AG09309 (cell line): ENCODE results near the gene NOXO1.

Experiments used
- DNase-seq: peaks from one replicate; pipeline ENCODE4 v3.0.0-alpha.2; 2010; ENCODE audit warnings: low read depth
- H3K4me3 ChIP-seq: 2 replicates; pipeline ENCODE4 v1.5.1; 2011; ENCODE audit warnings: mild to moderate bottlenecking, low read depth, low read length, moderate library complexity; ENCODE audit not compliant: control insufficient read depth
- TF ChIP-seq, protein P1 (sequence below): IDR thresholded peaks from 2 replicates; pipeline ENCODE4 v1.5.1; 2011; ENCODE audit warnings: mild to moderate bottlenecking, low read depth, low read length, inconsistent platforms; ENCODE audit not compliant: insufficient read depth, control insufficient read depth; ENCODE audit errors: missing control alignments

Gene NOXO1

DNA sequence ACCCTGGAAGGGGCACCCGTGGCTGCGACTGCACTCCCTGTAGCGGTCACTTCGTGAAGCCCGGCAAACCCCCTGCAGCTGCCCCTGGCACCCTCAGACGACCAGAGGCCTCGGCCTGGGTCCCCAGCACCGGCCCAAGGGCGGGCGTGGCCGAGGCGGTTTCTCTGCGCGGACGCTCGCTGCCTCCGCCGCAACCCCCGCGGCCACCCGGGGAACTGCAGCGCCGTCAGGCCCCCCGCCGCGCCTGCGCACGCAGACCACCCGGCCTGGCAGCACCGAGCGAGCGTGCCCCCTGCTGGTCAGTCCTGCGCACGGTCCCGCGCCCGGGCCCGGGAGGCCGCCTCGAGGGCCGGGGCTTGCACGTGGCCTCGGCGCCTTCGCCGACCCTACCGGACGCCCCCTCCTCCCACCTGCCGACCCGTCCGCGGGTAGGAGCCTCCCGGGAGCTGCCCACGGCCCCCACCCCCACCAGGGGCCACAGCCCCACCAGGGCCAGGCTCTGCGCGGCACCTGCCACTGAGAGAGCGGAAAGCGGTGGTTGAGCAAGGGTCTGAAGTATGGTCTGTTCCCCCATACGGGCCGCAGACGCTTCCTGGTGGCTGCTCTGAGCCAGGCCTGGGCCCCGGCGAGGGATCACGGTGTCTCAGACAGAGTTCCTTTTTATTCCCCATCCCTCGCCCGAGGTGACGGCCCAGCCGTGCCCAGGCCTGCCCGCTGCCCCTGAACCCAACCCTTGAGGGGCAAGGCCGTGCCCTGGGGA lies 51.5 kb downstream of the NOXO1 start:
- H3K4me3 ChIP-seq, result peak overlapping the region; percentile 50
- TF ChIP-seq, protein P1, sequence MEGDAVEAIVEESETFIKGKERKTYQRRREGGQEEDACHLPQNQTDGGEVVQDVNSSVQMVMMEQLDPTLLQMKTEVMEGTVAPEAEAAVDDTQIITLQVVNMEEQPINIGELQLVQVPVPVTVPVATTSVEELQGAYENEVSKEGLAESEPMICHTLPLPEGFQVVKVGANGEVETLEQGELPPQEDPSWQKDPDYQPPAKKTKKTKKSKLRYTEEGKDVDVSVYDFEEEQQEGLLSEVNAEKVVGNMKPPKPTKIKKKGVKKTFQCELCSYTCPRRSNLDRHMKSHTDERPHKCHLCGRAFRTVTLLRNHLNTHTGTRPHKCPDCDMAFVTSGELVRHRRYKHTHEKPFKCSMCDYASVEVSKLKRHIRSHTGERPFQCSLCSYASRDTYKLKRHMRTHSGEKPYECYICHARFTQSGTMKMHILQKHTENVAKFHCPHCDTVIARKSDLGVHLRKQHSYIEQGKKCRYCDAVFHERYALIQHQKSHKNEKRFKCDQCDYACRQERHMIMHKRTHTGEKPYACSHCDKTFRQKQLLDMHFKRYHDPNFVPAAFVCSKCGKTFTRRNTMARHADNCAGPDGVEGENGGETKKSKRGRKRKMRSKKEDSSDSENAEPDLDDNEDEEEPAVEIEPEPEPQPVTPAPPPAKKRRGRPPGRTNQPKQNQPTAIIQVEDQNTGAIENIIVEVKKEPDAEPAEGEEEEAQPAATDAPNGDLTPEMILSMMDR, result peak; percentile 47
- DNase-seq, result peak; percentile 25

DNA sequence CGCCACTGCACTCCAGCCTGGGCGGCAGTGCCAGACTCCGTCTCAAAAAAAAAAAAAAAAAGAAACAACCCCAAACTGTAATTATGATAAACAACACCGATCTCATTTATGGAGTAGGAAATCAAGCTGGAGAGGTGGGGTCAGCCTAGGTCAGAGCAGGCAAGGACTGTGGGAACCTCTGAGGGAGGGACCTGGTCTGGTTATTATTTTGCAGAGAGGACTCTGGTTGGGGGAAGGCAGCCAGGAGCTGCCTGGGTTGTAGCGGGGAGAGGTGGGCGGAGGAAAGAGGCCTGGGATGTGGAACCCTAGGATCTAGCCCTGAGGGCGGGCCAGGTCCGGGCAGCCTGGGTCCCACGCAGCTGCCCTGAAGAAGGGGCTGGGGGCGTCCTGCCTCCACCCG lies 52.2 kb downstream of the NOXO1 start:
- TF ChIP-seq, protein P1, result no peak
- no peak for DNase-seq
- H3K4me3 ChIP-seq, result peak overlapping the region; percentile 50
